H1 (cell line): ENCODE measurements around the gene S100A12.

ENCODE experiments used
- BACH1 ChIP-seq: IDR thresholded peaks from 2 replicates; pipeline ENCODE4 v1.6.1; 2012; ENCODE audit warnings: low read length, improper control_type of control experiment
- EGR1 ChIP-seq: IDR thresholded peaks from 2 replicates; pipeline ENCODE4 v1.6.1; 2011; ENCODE audit warnings: low read depth, low read length, borderline replicate concordance
- GABPA ChIP-seq: IDR thresholded peaks from 2 replicates; pipeline ENCODE4 v1.6.1; 2011; ENCODE audit warnings: mild to moderate bottlenecking, low read length, moderate library complexity, borderline replicate concordance; ENCODE audit not compliant: insufficient read depth
- KDM1A ChIP-seq: fragments of 200-600, 300-600 bp; sonication (generic); IDR thresholded peaks from 2 replicates; pipeline ENCODE4 v1.7.1; 2016; ENCODE audit warnings: mild to moderate bottlenecking, low read length, borderline replicate concordance
- NRF1 ChIP-seq: IDR thresholded peaks from 2 replicates; pipeline ENCODE4 v1.6.1; 2011; ENCODE audit warnings: mild to moderate bottlenecking, low read depth, low read length, improper control_type of control experiment
- POLR2A ChIP-seq, 2 experiments: IDR thresholded peaks; 1 replicate in 1 of 2; 2 replicates in 1 of 2; pipeline ENCODE4 v1.6.1; 2011; ENCODE audit warnings: low read depth in 2 of 2, low read length in 2 of 2, mild to moderate bottlenecking in 2 of 2; ENCODE audit errors: control extremely low read depth in 1 of 2
- SIN3A ChIP-seq, 2 experiments: IDR thresholded peaks in 1 of 2; conservative IDR thresholded peaks in 1 of 2; 2 replicates each; pipeline ENCODE4 v1.6.1; 2011 to 2012; ENCODE audit warnings: low read length in 2 of 2, improper control_type of control experiment in 1 of 2, low read depth in 1 of 2, mild to moderate bottlenecking in 1 of 2
- SP1 ChIP-seq: IDR thresholded peaks from 2 replicates; pipeline ENCODE4 v1.6.1; 2011; ENCODE audit warnings: low read depth, low read length
- TF ChIP-seq, protein P1 (sequence below), 3 experiments: IDR thresholded peaks; 1 replicate in 2 of 3; 2 replicates in 1 of 3; pipeline versions ENCODE4 v1.5.1 to v1.6.1; 2011; ENCODE audit warnings: low read length in 3 of 3, mild to moderate bottlenecking in 3 of 3, inconsistent platforms in 2 of 3, low read depth in 1 of 3, moderate library complexity in 1 of 3; ENCODE audit not compliant: insufficient read depth in 1 of 3; ENCODE audit errors: control extremely low read depth in 1 of 3

DNA sequence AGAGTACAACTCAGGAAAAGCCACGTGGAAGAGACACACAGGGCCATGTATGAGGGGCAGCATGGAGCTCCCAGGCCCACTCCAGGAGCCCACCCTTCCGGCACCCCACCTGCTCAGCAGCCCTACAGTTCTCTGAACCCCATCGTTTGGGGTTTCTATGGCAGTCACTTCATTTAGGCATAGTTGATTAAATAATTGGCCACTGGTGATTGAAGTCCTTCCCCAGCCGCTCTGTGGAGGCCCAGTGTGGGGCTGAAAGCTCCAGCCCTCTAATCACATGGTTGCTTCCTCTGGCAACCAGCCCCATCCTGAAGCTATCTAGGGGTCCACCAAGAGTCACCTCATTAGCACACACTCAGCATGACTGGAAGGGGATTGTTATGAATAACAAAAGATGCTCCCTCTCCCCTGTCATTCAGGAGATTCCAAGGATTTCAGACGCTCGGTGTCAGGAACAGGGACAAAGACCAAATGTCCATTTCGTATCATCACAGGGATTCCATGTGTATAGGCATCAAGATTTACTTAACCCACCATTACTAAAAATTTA, 28.7 kb upstream of the S100A12 start:
- TF ChIP-seq BACH1, result no peak
- TF ChIP-seq, protein P1, sequence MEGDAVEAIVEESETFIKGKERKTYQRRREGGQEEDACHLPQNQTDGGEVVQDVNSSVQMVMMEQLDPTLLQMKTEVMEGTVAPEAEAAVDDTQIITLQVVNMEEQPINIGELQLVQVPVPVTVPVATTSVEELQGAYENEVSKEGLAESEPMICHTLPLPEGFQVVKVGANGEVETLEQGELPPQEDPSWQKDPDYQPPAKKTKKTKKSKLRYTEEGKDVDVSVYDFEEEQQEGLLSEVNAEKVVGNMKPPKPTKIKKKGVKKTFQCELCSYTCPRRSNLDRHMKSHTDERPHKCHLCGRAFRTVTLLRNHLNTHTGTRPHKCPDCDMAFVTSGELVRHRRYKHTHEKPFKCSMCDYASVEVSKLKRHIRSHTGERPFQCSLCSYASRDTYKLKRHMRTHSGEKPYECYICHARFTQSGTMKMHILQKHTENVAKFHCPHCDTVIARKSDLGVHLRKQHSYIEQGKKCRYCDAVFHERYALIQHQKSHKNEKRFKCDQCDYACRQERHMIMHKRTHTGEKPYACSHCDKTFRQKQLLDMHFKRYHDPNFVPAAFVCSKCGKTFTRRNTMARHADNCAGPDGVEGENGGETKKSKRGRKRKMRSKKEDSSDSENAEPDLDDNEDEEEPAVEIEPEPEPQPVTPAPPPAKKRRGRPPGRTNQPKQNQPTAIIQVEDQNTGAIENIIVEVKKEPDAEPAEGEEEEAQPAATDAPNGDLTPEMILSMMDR (IDR thresholded peaks at IDR 0.05; ENCODE audit: control extremely low read depth in 1 of 3, insufficient read depth in 1 of 3, low read depth in 1 of 3, low read length in 3 of 3), result no peak
- TF ChIP-seq SIN3A (conservative IDR thresholded peaks at IDR 0.05 in 1 of 2, IDR thresholded peaks at IDR 0.05 in 1 of 2; ENCODE audit: low read depth in 1 of 2, low read length in 2 of 2), result no peak
- no peak for TF ChIP-seq KDM1A
- TF ChIP-seq SP1, result no peak
- no peak for TF ChIP-seq POLR2A (IDR thresholded peaks at IDR 0.05; ENCODE audit: control extremely low read depth in 1 of 2, low read depth in 2 of 2, low read length in 2 of 2)
- TF ChIP-seq NRF1, result no peak
- TF ChIP-seq EGR1, result no peak
- TF ChIP-seq GABPA, result no peak
